Medulla oblongata (tissue), 1 donor: ENCODE data around the gene MOGAT3.
A peak's percentile ranks its signal among the peaks of the same experiment; 100 is the strongest.

Experiments
- DNase-seq: peaks from one replicate; pipeline ENCODE4 v3.0.0-alpha.2; 2015; ENCODE audit errors: extremely low spot score

MOGAT3 gene

DNA sequence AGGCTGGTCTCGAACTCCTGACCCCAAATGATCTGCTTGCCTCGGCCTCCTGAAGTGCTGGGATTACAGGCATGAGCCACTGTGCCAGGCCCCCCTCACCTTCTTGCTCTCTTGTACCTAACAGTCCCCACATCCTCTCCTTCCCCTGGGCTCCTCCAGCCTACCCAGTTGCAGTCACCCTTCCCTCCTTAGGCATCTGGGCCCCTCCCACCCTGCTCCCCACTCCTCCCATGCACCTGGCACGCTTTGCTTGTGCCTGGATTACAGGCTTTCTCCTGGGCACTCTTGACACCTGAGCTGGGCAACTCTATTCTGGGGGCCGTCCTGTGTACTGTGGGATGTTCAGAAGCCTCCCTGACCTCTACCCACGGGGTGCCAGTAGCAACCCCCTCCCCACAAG is 33.8 kb upstream of the MOGAT3 start:
- DNase-seq, result no peak

DNA sequence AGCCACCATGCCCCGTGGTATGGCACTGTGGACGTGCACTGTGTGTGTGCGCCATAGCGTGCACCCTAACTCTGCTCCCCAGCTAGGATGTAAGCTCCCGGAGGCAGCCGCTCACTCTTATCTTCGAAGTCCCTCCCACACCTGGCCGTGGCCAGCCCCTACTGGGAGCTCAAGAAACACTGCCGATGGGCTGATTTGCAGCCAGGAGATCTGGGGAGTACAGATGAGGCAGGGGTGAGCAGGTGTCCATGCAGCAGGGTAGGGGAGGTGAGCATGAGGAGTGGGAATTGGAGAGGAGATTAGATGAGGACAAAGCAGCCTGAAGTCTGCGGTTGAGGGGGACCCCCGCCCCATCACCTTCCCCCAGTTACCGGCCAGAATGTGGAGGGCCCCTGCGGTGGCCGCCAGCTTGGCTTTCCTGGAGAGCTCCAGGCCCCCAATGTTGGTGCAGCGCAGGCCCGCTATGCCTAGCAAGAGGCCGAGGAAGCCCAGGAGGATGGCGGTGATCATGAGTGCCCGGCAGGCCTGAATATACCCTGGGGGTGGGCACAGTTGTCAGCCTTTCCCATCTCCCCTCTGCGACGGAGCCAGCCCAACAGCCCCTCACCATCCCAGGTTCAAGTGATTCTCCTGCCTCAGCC is 33.2 kb upstream of the MOGAT3 start:
- no peak for DNase-seq

DNA sequence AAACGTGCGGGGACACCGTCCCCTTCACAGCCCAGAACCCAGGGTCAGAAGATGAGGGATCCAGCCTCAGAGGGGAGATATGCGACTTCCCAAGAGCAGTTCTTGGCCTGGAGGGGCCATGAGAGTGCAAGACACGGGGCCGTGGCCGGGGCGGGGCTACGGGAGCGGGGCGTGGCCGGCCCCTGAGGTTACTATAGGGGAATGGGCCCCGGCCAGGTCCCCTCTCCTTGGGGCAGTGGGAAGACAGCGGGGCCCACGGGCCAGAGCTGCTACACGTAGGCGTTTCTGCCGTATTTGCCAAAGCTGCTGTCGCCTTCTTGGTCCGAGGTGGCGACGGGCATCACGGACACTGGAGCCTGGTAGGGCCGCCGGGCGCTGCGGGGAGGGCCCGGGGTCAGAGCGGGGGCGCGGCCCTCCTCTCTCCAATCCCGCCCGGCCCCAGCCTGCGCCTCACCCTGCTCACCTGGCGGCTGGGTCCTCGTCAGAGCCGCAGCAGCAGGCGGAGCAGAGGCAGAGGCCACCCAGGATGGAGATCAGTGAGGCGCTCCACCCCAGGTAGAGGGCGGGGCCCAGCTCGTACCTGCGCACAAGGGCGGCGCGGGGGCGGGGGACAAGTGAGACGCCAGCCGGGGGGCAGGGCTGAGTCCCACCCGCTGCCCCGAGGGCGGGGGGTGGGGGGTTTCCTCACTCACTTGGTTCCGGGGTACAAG is 31.5 kb upstream of the MOGAT3 start:
- DNase-seq, result no peak

DNA sequence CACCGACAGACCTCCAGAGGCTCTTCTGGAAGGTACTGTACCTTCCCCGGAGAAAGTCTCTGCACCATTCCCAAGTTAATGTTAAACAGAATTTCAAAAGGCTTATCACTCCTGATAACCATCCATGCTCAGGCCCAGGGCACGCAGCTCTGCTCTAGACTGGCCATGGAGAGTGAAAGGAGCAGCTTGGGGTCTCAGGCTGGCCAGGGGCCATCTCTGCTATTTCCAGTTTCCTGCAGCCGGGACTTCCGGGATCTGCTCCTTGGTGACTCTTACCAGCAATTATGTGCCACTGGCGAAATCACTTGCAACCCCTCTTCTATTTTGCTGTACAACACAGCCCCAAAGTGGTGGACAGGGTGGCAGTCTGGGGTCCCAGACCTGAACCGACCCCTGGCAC is 30.8 kb upstream of the MOGAT3 start:
- no peak for DNase-seq

DNA sequence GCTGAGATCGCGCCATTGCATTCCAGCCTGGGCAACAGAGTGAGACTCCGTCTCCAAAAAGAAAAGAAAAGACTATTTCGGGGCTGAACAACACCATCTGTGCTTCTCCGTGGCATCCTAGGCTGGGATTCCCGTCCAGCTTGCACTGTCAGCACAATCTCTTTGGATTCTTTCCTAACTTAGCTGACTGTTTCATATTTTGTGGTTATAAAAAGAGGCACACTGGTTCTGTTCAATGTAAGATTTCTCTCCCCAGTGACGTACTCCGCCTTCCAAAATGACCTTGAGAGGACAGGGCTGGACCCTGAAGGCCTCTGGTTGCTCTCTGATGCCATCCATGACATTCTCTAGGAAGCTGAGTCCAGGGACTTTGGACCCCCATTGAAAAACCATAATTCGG is 25.9 kb upstream of the MOGAT3 start:
- no peak for DNase-seq

DNA sequence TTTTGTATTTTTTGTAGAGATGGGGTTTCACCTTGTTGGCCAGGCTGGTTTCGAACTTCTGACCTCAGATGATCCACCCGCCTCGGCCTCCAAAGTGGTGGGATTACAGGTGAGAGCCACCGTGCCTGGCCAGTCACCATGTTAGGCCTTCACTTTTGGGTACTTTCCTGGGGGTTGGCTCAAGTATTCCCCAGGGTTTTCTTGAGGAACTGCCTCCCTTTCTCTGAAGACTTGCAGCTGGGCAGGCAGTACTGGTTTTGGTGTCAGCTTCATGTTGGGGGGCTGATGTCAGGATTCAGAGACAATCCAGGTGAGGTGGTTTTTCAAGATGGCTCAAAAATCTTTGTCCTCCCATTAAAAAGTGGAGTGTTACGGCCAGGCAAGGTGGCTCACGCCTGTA is 24.8 kb upstream of the MOGAT3 start:
- no peak for DNase-seq

DNA sequence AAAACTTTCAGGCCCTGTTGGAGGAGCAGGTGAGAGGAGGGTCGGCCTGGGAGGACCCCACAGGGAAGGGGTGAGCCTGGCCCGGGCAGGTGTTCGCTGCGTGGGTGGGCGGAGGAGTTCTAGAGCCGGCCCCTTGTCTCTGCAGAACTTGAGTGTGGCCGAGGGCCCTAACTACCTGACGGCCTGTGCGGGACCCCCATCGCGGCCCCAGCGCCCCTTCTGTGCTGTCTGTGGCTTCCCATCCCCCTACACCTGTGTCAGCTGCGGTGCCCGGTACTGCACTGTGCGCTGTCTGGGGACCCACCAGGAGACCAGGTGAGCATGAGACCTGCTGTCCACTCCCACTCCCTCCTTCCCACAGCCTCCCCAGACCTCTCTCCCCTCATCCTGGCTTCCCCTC is 22.7 kb upstream of the MOGAT3 start:
- no peak for DNase-seq

DNA sequence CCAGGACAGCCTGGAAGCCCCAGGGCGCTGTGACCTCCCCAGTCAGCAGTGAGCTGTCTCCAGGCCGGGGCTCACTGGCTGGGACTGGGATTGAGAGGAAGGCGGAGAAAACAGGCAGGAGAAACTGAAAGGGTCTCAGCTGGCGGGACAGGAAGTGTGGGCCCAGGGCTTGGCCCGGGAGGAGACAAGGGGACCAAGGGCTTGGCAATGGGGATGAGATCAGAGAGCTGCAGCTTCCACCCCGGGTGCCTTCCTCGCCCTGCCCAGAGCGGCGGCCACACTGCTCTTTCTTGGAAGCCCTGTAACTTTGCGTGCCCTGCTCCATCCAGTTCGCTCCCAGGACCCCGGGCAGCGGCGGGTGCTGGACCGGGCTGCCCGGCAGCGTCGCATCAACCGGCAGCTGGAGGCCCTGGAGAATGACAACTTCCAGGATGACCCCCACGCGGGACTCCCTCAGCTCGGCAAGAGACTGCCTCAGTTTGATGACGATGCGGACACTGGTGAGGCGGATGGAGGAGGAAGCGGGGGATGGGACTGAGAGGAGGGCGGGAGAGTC is 21.5 kb upstream of the MOGAT3 start:
- no peak for DNase-seq

DNA sequence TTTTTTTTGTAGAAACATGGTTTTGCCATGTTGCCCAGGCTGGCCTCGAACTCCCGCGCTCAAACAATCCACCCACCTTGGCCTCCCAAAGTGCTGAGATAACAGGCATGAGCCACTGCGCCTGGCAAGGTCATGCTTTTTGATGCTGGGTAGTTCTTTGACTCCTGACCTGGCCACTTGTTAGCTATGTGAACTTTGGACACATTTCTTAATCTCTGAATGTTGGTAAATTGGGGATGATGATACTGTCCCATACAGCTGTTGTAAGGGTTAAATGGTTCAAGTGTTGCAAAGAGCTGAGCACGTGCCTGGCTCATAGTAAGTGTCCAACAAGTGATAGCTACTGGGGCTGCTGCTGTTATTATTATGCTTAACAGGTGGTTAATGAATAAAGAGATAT is 19.5 kb upstream of the MOGAT3 start:
- DNase-seq, result no peak

DNA sequence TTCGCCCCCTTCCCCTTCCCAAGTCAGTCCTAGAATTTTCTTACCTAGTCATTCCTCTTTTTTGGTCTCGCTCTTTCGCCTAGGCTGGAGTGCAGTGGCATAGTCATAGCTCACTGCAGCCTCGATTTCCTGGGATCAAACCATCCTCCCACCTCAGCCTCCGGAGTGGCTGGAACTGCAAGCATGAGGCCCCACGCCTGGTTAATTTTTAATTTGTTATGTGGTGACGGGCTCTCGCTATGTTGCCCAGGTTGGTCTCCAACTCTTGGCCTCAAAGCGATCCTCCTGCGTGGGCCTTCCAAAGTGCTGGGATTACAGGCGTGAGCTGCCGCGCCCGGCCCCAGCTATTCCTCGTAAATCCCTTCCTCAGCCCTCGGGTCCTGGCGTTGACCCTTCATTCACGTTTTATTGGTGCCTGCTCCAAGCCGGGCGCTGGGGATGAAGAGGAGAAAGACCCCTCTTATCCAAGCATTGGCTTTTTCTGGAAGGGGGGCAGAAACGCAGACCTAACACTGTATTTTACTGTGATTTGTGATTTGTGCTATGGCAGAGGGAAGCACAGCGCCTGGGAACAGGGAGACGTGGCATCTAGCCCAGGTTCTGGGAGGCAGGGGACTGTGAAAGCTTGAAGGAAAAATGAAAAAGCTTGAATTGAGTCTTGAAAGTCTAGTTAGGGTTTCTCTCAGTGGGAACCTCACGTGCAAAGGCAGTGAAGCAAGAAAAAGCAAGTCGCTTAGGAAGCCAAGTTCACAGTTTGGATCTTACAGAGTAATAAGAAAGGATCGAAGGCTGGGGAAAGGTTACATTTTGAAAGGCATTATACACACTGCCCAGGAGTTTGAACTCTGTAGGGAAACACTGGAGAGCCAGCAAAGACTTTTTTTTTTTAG is 17.6 kb upstream of the MOGAT3 start:
- DNase-seq, result no peak

DNA sequence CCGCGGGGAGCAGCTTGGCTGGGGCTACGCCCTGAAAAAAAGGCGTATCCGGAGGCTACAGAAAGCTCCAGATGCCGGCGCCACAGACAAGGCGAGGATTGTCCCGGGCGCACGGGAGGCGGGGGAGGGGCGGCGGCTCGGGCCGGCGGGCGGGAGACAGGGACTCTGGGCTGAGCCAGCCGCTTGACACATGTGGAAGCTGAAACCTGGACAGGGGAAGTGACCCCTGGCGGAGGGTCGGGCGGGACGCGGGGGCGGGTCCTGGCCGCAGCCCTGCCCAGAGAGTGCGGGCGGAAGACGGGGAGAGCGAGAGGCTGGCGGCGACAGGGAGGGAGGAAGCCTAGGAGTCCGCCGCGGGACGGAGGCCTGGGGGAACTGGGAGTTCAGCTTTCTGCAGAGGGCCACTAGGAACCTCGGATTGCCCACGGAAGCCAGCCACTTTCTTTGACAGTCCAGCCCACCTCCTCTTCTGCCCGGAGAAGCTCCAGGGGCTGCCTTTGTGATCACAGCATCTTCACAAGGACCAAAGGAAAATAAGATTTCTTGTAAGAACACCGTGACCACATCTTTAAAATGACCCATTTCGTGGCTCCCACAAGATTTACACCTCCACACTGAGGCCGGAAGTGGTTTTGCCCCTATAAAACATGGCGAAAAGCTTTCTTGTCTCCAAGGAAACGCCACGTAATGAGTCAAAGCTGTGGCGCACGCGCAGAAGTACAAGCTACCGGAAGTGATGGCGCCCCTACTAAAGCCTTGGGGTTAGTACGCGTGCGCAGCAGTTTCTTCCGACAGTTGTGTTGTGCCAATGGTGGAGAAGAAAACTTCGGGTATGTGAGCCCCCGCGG is 16.8 kb upstream of the MOGAT3 start, which contains the start of the genes PLOD3 and ZNHIT1:
Gene PLOD3, minus strand, starts transcription at position 194 of the 848 bp plus-strand sequence. CDS start 307 bp downstream, outside the sequence.
Gene ZNHIT1, plus strand, starts transcription at position 778 of the 848 bp plus-strand sequence. Its CDS starts 31 bp downstream, at position 809.
- peak; percentile 100 for DNase-seq

DNA sequence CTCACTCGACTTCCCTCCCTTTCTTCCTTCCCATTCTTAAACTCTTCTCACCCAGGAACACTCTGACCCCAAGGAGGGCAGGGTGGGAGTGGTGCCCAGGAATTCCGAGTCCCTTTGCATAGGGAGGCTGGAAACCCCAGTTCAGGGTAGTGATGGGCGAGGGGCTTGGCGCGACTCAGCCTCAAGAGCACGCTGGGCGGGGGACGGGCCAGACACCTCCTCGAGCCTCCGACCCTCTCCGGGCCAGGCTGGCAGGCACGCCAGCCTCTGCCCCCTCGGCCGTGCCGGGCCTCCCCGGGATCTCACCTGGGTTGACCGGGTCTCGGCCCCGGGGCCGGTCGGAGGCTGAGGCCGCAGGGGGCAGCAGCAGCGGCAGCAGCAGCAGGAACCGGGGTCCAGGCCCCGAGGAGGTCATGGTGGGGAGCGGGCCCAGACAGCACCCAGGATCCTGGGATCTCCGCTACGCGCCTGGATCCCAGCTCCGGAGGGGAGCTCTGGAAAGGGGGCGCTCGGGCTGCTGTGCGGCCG is 16.1 kb upstream of the MOGAT3 start:
- DNase-seq, result no peak

DNA sequence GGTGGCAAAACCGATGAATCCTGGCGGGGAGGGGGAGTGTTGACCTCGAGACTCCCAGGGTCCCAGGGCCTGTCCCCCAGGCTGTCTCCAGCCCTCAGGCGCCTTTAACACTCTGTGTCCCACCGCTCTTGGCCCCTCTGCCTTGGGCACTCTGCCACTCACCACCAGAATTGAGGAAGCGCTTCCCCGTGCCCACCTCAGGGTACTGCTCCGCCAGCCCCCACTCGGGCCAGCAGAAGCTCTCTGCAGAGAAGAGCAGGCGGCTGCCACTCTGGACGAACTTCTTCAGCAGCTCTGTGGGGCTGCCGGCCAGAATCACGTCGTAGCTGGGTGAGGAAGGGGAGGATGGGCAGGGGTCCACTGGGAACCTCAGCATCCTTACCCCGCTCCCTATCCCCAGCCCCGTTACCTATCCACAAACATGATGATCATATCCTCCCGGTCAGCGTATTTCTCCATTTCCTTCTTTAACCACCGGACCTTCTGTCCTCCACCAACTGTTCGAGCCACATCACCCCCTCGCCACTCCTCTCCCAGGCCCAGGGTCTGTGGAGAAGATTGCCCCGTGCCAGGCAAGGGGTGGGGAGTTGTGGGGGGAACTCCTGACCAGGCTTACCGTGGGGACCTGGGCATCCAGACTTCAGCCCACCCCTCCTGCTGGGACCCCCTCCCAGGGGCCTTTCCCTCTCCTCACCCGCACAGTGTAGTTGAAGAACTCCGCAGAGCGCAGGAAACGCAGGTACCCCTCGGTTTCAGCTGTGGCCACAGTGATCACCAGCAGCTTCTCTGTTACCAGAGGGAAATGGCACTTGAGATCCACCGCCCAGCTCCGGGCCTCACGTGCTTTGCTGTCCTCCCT is 15.4 kb upstream of the MOGAT3 start:
- no peak for DNase-seq

DNA sequence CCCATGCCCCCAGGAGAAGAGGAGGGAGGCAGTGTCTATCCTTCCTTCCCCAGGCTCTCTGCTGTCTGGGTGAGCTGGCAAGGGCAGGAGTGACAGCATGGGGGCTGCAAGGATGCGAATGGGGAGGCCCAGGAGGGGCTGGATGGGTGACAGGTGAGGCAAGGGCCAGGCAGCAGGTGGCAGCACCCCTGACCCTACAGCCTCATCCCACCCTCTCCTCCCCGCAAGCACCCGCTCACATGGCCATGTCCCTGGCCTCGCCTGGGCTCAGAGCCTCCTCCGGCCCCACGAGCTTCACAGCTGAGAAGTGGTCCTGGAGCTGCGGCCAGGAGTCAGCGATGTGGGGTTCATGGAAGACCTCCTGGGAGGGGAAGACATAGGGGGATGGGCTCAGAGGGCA is 11.2 kb upstream of the MOGAT3 start:
- DNase-seq, result no peak

DNA sequence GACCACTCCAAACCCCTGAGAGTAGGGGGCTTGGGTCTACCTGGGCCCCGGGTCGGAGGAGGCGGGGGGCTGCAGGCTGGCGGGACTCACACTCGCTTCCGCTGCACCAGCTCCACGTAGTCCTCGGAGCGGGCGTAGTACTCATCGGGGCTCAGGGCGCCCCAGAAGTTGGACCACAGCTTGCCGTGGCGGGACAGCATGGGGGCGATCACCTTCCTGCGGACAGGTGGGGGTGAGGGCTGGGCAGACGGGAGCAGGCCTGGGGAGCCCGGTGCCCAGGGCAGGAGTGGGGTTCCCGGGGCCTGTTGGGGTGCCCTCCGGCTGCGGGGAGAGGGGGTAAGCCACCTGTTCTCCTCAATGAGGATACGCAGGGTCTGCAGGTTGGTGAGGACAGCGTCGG is 10.7 kb upstream of the MOGAT3 start:
- DNase-seq, result no peak

DNA sequence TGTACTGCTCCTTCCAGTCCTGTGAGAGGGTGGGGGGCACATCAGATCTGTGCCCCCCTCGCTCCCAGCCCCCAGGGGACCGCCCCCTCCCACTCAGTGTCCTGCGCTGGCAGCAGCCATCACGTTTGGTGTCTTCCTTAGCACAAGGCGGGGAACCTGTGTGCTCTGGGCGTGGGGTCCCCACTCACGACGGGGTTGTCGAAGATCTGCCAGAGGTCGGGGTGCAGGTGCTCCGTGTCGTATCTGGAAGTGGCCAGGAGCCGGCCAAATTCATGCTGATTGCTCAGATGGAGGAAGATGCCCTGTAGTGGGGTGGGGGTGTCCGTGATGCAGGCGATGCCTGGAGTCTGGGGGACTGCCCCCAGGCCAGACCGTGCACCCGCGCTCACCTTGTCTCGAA is 9.3 kb upstream of the MOGAT3 start:
- no peak for DNase-seq

DNA sequence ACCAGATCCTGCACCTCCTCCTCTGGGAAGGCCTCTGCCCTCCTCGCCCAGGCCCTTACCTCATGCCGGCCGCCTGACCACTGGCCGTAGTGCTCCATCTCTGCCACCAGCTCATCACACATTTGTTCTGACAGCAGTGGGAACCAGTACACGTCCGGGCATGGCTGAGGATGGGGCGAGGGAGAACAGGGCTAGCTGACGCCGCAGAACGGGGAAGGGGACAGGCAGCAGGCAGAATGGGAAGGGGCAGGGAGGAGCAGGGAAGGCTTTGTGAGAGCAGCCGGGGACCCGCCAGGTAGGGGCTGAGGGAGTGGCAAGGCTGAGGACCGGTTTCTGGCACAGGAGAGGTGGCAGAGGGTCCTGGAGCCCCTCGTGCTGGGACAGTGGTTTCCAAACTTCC is 8.0 kb upstream of the MOGAT3 start:
- no peak for DNase-seq

DNA sequence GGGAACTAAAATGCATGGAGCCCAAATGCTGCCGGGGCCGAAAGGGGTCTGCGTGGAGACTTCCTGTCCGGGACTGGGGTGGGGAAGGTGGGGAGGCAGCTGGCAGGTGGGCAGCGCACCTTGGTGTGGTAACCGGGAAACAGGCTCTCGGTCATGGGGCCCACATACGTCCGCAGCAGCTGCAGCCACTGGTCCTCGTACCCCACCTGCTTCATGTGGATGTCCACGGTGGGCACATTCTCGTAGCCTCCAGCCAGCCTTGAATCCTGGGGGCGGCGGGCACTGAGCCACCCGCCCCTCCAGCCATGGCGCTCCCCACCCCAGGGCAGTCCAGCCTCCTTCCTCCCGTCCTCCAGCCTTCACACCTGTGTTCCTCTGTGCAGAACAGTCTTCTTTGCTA is 6.6 kb upstream of the MOGAT3 start:
- no peak for DNase-seq

DNA sequence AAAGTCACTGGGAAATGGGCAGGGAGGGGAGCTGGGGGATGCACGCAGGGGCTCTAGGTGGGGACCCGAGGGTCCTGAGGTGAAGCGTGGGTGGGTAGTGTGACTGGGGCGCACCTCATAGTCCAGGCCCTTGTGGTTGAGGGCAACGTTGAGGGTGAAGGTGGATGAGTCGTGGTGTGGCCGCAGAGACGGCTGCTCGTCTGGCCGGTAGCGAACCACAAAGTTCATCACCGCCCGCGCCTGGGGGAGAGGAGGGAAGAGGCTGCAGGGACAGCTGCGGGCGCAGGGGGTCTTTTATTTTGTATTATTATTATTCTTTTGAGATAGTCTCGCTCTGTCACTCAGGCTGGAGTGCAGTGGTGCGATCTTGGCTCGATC is 5.8 kb upstream of the MOGAT3 start:
- DNase-seq, result no peak
